Heart left ventricle (tissue), 16 donors: ENCODE measurements around the gene PBX3. TPM values are rescaled to one million over a fixed set of nuclear protein-coding genes. Genes with fewer than 3 reads are reported as not detected.

Source experiments
- ATAC-seq, 4 donors: fragments of 200-7000 bp; cut with Tn5 transposase; one replicate each; pipeline ENCODE4 v1.9.1; 2020 to 2022; ENCODE audit warnings: moderate library complexity in 4 of 4, mild to moderate bottlenecking in 3 of 4, moderate number of reproducible peaks in 1 of 4
- DNase-seq, 5 donors: peaks; one replicate each; pipeline ENCODE4 v3.0.0-alpha.2; 2020
- H3K27ac ChIP-seq, 12 donors: fragments of 200-600 bp; sonication (generic) in 4 of 12; one replicate each; pipeline versions ENCODE4 v1.5.0 to v1.8.0; 2016 to 2022; ENCODE audit warnings: mild to moderate bottlenecking in 2 of 12
- H3K27me3 ChIP-seq, 9 donors: fragments of 200-600 bp; sonication (generic) in 2 of 9; one replicate each; pipeline versions ENCODE4 v1.5.1 to v1.8.0; 2016 to 2022; ENCODE audit warnings: mild to moderate bottlenecking in 3 of 9
- H3K36me3 ChIP-seq, 9 donors: fragments of 200-600 bp; sonication (generic) in 2 of 9; one replicate each; pipeline versions ENCODE4 v1.5.0 to v1.8.0; 2018 to 2022; ENCODE audit warnings: mild to moderate bottlenecking in 2 of 9
- H3K4me1 ChIP-seq, 12 donors: fragments of 200-600 bp; sonication (generic) in 4 of 12; one replicate each; pipeline versions ENCODE4 v1.5.0 to v1.8.0; 2016 to 2022; ENCODE audit warnings: mild to moderate bottlenecking in 3 of 12
- H3K4me3 ChIP-seq, 12 donors: fragments of 200-600 bp; sonication (generic) in 4 of 12; one replicate each; pipeline versions ENCODE4 v1.5.0 to v1.8.0; 2017 to 2022; ENCODE audit warnings: mild to moderate bottlenecking in 9 of 12, moderate library complexity in 4 of 12
- H3K9me3 ChIP-seq, 12 donors: fragments of 200-600 bp; sonication (generic) in 4 of 12; one replicate each; pipeline versions ENCODE4 v1.5.0 to v1.8.0; 2016 to 2022; ENCODE audit warnings: mild to moderate bottlenecking in 1 of 12
- POLR2A ChIP-seq, 2 donors: fragments of 450-650 bp; IDR thresholded peaks; one replicate each; pipeline ENCODE4 v1.6.1; 2017; ENCODE audit warnings: antibody characterized with exemption in 2 of 2, mild to moderate bottlenecking in 2 of 2, moderate library complexity in 2 of 2
- WGBS, 4 donors: extraction: QIAGEN DNeasy Blood & Tissue Kit in 2 of 4; methylation state at CpG; one replicate each; pipeline versions ENCODE4 v1.1.5 to v1.1.7; 2013 to 2018; 5-methylcytosine and 5-hydroxymethylcytosine counted together
- intact Hi-C, 10 donors: fragments of 100-400 bp; cut with DNase I; formaldehyde crosslinking; loops; one replicate each; pipeline versions ENCODE4 v1.11.1 to v1.14.2; 2022
- polyA plus RNA-seq, 2 donors: library from polyadenylated mRNA; stranded (reverse); fragments of 200-250 nt; gene quantifications; one replicate each; pipeline ENCODE4 v1.2.3, GENCODE V29; 2013
- total RNA-seq, 9 donors: library from RNA; depleted of rRNA in 2 of 9; stranded (reverse); fragments of >200 nt in 2 of 9; fragmentation: NEBNext Ultra II Directional in 3 of 9; extraction: Animal tissue kit (Norgen Biotek cat#: 25700) in 3 of 9; gene quantifications; one replicate each; pipeline versions ENCODE4 v1.1.0 to v1.2.4, GENCODE V29; 2016 to 2023
- TF ChIP-seq, protein P1 (sequence below), 12 donors: fragments of 200-600 bp; sonication (generic) in 4 of 12; IDR thresholded peaks; one replicate each; pipeline versions ENCODE4 v1.5.0 to v1.8.0; 2018 to 2022; ENCODE audit warnings: antibody characterized with exemption in 12 of 12, mild to moderate bottlenecking in 5 of 12
- donor health status: ischemic (EF 13 %, LVEDD 7.1; RV severe dilation, severe dysfunction).
- donor health status: healthy with polysubstance abuse.
- donor health status: DM: no; HTN: yes; CAD: no.
- donor health status: DM: no; HTN: no; CAD: no.
- donor health status: ischemic (EF 25% LVEDD 6.9; RV normal size, moderate dysfunction).
- donor health status: ischemic (EF 25% LVEDD 5.7; RV mildly dilated, moderate dysfunction).
- donor health status: healthy.
- donor health status: DM: yes; HTN: yes; CAD: no.
- donor health status: ischemic (EF 35%, LVEDD 5.7; RV mildly dilated, moderate dysfunction).
- donor health status: nonischemic (EF 11% LVEDD 7.7; RV severe dilation, severe dysfunction).
- donor health status: DM: yes; HTN: yes; CAD: no.
- donor health status: PGD.
- donor health status: ischemic (EF 29% LVEDD 5.4; RV normal size, mild dysfunction).
- donor health status: nonischemic (EF 23%, LVEDD 6.1; RV moderate dilation, normal function).

PBX3 gene
- total and polyA plus RNA-seq, 11 donors, result 14.8 to 76.1 (median 53.4) TPM

- intact Hi-C loops, result loop anchor here in 1 of 10 donors (10.0 kb wide), 1 partner anchor 60 kb away; no protein-coding TSS in a partner anchor
- Histone ChIP-seq H3K36me3 (no peaks in the 10 kb centered on the region), H3K27ac (no peak overlapping the region), H3K4me1 (no peaks in the 10 kb centered on the region), H3K4me3 (no peak overlapping the region), H3K27me3 (no peaks in the 10 kb centered on the region), H3K9me3 (peaks cover 0 to 26% (median 3%) of the 10 kb centered on the region in 12 donors)
- WGBS, 4 donors, result 81 to 95% (median 90%) methylated on average over 4 of the region's 4 CpGs
- ATAC-seq, result no peak
- no peak for DNase-seq
- TF ChIP-seq POLR2A (IDR thresholded peaks at IDR 0.05), result no peak
Observed at GRCh38 chr9:125974705-125975104, 227.5 kb downstream of the PBX3 start.

DNA sequence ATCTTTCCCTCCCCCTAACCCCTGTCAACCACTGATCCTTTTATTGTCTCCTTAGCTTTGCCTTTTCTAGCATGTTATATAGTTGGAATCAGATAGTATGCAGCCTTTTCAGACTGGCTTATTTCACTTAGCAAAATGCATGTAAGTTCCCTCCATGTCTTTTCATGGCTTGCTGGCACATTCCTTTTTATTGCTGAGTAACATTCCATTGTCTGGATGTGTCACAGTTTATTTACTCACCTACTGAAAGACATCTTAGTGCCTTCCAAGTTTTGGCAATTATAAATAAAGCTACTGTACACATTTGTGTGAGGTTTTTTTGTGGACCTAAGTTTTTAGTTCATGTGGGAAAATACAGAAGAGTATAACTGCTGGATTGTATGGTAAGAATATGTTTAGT, 230.1 kb downstream of the PBX3 start:
- DNase-seq (no peak), ATAC-seq (no peak)

GRCh38 chr9:125979383-125979782, 232.2 kb downstream of the PBX3 start:
- ATAC-seq (no peak), DNase-seq (no peak)
- H3K27me3 ChIP-seq, result no peaks in the 10 kb centered on the region
- no peaks in the 10 kb centered on the region for H3K36me3 ChIP-seq
- TF ChIP-seq, protein P1, sequence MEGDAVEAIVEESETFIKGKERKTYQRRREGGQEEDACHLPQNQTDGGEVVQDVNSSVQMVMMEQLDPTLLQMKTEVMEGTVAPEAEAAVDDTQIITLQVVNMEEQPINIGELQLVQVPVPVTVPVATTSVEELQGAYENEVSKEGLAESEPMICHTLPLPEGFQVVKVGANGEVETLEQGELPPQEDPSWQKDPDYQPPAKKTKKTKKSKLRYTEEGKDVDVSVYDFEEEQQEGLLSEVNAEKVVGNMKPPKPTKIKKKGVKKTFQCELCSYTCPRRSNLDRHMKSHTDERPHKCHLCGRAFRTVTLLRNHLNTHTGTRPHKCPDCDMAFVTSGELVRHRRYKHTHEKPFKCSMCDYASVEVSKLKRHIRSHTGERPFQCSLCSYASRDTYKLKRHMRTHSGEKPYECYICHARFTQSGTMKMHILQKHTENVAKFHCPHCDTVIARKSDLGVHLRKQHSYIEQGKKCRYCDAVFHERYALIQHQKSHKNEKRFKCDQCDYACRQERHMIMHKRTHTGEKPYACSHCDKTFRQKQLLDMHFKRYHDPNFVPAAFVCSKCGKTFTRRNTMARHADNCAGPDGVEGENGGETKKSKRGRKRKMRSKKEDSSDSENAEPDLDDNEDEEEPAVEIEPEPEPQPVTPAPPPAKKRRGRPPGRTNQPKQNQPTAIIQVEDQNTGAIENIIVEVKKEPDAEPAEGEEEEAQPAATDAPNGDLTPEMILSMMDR (IDR thresholded peaks at IDR 0.05), result no peak
- no peak for TF ChIP-seq POLR2A (IDR thresholded peaks at IDR 0.05)
- H3K4me1 ChIP-seq, result no peaks in the 10 kb centered on the region
- WGBS, 4 donors, result 87 to 95% (median 92%) methylated on average over 1 of the region's 1 CpG
- peaks cover 0 to 38% (median 7%) of the 10 kb centered on the region in 12 donors for H3K9me3 ChIP-seq
- intact Hi-C loops, result loop anchor here in 1 of 10 donors (10.0 kb wide), 1 partner anchor 55 kb away; no protein-coding TSS in a partner anchor
- no peak overlapping the region for H3K27ac ChIP-seq
- H3K4me3 ChIP-seq, result no peak overlapping the region

More for the DNA sequence above, 230.1 kb downstream of the PBX3 start:
- no peak overlapping the region for H3K27ac ChIP-seq
- no peaks in the 10 kb centered on the region for H3K27me3 ChIP-seq
- intact Hi-C loops, result loop anchor here in 1 of 10 donors (10.0 kb wide), 1 partner anchor 58 kb away; no protein-coding TSS in a partner anchor
- H3K9me3 ChIP-seq, result peaks cover 0 to 38% (median 7%) of the 10 kb centered on the region in 12 donors
- no peaks in the 10 kb centered on the region for H3K36me3 ChIP-seq
- no peaks in the 10 kb centered on the region for H3K4me1 ChIP-seq
- H3K4me3 ChIP-seq, result no peak overlapping the region
- no peak for TF ChIP-seq POLR2A (IDR thresholded peaks at IDR 0.05)
- TF ChIP-seq, protein P1 (IDR thresholded peaks at IDR 0.05), result no peak

GRCh38 chr9:125982798-125983406, 235.7 kb downstream of the PBX3 start:
- WGBS, 4 donors, result 64 to 78% (median 75%) methylated on average over 5 to 8 of the region's 8 CpGs
- H3K9me3 ChIP-seq, result peaks cover 0 to 26% (median 5%) of the 10 kb centered on the region in 12 donors
- intact Hi-C loops, result no loop called here

GRCh38 chr9:125983681-125984080, 236.5 kb downstream of the PBX3 start:
- no peaks in the 10 kb centered on the region for H3K4me1 ChIP-seq
- ATAC-seq, result no peak
- TF ChIP-seq, protein P1 (IDR thresholded peaks at IDR 0.05), result no peak
- no peak for TF ChIP-seq POLR2A (IDR thresholded peaks at IDR 0.05)
- intact Hi-C loops, result no loop called here
- no peak for DNase-seq
- H3K9me3 ChIP-seq, result peaks cover 0 to 22% (median 5%) of the 10 kb centered on the region in 12 donors
- H3K36me3 ChIP-seq, result no peaks in the 10 kb centered on the region
- H3K4me3 ChIP-seq, result no peak overlapping the region
- 87 to 93% (median 91%) methylated on average over 5 of the region's 5 CpGs for WGBS, 4 donors
- H3K27me3 ChIP-seq, result no peaks in the 10 kb centered on the region
- H3K27ac ChIP-seq, result no peak overlapping the region

More at GRCh38 chr9:125982798-125983406, 235.7 kb downstream of the PBX3 start:
- no peak overlapping the region for H3K27ac ChIP-seq
- ATAC-seq (no peak), DNase-seq (no peak)
- no peaks in the 10 kb centered on the region for H3K36me3 ChIP-seq
- no peak overlapping the region for H3K4me3 ChIP-seq
- no peaks in the 10 kb centered on the region for H3K27me3 ChIP-seq
- no peak for TF ChIP-seq POLR2A (IDR thresholded peaks at IDR 0.05)
- H3K4me1 ChIP-seq, result no peaks in the 10 kb centered on the region
